Heart left ventricle (tissue), 13 donors: ENCODE data around the gene TCP11L2.

Experiments used
- CTCF ChIP-seq, 12 donors: fragments of 200-600 bp; sonication (generic) in 4 of 12; IDR thresholded peaks; one replicate each; pipeline versions ENCODE4 v1.5.0 to v1.8.0; 2018 to 2022; ENCODE audit warnings: antibody characterized with exemption in 12 of 12, mild to moderate bottlenecking in 5 of 12
- POLR2A ChIP-seq, 2 donors: fragments of 450-650 bp; IDR thresholded peaks; one replicate each; pipeline ENCODE4 v1.6.1; 2017; ENCODE audit warnings: antibody characterized with exemption in 2 of 2, mild to moderate bottlenecking in 2 of 2, moderate library complexity in 2 of 2
- donor health status: ischemic (EF 13 %, LVEDD 7.1; RV severe dilation, severe dysfunction).
- donor health status: DM: no; HTN: yes; CAD: no.
- donor health status: DM: no; HTN: no; CAD: no.
- donor health status: ischemic (EF 25% LVEDD 6.9; RV normal size, moderate dysfunction).
- donor health status: ischemic (EF 25% LVEDD 5.7; RV mildly dilated, moderate dysfunction).
- donor health status: ischemic (EF 35%, LVEDD 5.7; RV mildly dilated, moderate dysfunction).
- donor health status: nonischemic (EF 11% LVEDD 7.7; RV severe dilation, severe dysfunction).
- donor health status: DM: yes; HTN: yes; CAD: no.
- donor health status: PGD.
- donor health status: ischemic (EF 29% LVEDD 5.4; RV normal size, mild dysfunction).
- donor health status: nonischemic (EF 23%, LVEDD 6.1; RV moderate dilation, normal function).

- TF ChIP-seq POLR2A (IDR thresholded peaks at IDR 0.05) (no peak), CTCF (IDR thresholded peaks at IDR 0.05) (no peak)
Observed at GRCh38 chr12:106315523-106315922, 13.0 kb downstream of the TCP11L2 start.
